GM12891 (cell line): Measurements from ENCODE around the gene SPATS2.
"Not testable (repeated sequence)": the region's sequence is repeated elsewhere in the genome, so short reads cannot be mapped to it uniquely, and the experiment has no call there.

Source experiments
- DNase-seq: peaks from one replicate; pipeline ENCODE4 v3.0.0; 2011; ENCODE audit warnings: low spot score; ENCODE audit not compliant: insufficient read length
- FAIRE-seq: peaks from 2 replicates; lab custom pipeline; 2011; peaks lifted over from hg19 to GRCh38; lab: Jason Lieb, UNC
- PAX5 ChIP-seq: IDR thresholded peaks from 2 replicates; pipeline ENCODE4 v1.6.1; 2011; ENCODE audit warnings: low read length, moderate library complexity, mild to moderate bottlenecking; ENCODE audit not compliant: insufficient read depth, severe bottlenecking
- POLR2A ChIP-seq: IDR thresholded peaks from 2 replicates; pipeline ENCODE4 v1.6.1; 2011; ENCODE audit warnings: low read depth, low read length, control low read depth
- POLR2AphosphoS5 ChIP-seq: IDR thresholded peaks from 2 replicates; pipeline ENCODE4 v1.6.1; 2011; ENCODE audit warnings: low read depth, low read length, control low read depth
- POU2F2 ChIP-seq: IDR thresholded peaks from 2 replicates; pipeline ENCODE4 v1.6.1; 2011; ENCODE audit warnings: low read depth, mild to moderate bottlenecking, control low read depth, low read length, moderate library complexity
- SPI1 ChIP-seq: IDR thresholded peaks from 2 replicates; pipeline ENCODE4 v1.6.1; 2011; ENCODE audit warnings: low read depth, low read length, control low read depth
- TAF1 ChIP-seq: IDR thresholded peaks from 2 replicates; pipeline ENCODE4 v1.6.1; 2011; ENCODE audit warnings: low read depth, low read length, control low read depth

The SPATS2 gene

DNA sequence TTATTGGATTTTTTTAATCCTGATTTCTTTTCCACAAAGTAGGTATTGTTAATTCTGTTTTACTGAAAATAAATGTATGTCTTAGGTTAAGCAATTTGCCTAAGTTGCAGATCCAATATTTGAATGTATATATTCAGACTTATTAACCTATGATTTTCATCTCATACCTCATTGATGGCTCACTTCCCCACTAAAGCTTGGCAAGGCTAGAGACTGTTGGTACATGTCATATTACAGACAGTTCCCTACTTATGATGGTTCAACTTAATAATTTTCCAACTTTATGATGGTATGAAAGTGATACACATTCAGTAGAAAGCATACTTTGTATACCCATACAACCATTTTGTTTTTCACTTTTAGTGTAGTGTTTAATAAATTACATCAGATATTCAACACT lies 138.4 kb downstream of the SPATS2 start:
- no peak for TF ChIP-seq POLR2AphosphoS5
- TF ChIP-seq SPI1: no peak
- no peak for FAIRE-seq
- DNase-seq: no peak

DNA sequence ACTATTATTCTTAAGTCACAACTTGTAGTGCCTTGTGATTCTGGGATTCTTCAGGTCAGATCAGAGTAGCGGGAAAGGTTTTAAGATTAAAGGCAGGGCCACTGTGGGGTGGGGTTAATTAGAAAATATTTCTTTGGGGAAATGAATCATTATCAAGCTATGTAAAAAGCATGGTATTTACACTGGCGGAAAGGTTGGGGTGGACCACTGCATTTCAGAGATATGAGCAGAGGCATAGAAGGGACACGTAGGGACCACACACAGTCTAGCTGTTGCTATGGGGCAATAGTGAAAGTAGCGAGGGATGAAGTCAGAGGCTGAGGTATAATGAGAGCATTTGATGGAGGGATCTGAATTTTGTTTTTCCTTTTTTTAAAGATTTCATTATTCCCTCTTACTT lies 139.9 kb downstream of the SPATS2 start:
- TF ChIP-seq TAF1 (no peak), POU2F2 (no peak), POLR2A (no peak), POLR2AphosphoS5 (no peak)
- DNase-seq (no peak), FAIRE-seq (no peak)

DNA sequence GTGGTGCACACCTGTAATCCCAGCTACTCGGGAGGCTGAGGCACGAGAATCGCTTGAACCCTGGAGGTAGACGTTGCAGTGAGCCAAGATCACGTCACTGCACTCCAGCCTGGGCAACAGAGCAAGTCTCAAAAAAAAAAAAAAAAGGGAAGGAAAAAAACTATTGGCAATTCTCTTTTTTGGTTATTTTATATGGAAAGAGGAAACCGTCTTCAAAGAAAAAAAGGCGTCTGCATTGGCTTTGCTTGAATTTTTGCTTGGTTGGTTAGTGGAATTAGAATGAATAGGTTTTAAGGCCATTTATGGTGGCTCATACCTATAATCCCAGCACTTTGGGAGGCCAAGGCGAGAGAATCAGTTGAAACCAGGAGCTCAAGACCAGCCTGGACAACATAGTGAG lies 142.4 kb downstream of the SPATS2 start:
- not testable (repeated sequence) for DNase-seq, FAIRE-seq

DNA sequence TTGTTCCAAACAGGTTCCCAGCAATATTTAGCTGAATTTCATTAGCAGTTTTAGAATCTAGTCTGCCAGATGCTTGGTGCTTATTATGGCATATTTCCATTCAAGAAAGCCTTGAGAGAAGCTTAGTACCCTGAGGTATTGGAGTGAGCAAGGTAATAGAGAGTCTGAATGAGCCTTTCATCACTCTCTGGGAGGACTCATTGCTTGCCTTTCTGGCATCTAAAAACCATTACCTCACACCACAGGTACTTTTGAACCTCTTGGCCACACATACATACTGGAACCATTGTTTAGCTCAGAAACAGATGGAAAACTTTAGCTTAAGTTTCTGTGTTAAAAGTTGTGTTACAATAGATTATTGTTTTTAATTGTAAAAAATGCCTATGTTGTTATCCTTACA lies 144.1 kb downstream of the SPATS2 start:
- no peak for DNase-seq
- FAIRE-seq: no peak
- no peak for TF ChIP-seq POLR2A
- TF ChIP-seq POU2F2: no peak
- TF ChIP-seq PAX5: no peak
- no peak for TF ChIP-seq POLR2AphosphoS5
- TF ChIP-seq TAF1: no peak
- no peak for TF ChIP-seq SPI1

DNA sequence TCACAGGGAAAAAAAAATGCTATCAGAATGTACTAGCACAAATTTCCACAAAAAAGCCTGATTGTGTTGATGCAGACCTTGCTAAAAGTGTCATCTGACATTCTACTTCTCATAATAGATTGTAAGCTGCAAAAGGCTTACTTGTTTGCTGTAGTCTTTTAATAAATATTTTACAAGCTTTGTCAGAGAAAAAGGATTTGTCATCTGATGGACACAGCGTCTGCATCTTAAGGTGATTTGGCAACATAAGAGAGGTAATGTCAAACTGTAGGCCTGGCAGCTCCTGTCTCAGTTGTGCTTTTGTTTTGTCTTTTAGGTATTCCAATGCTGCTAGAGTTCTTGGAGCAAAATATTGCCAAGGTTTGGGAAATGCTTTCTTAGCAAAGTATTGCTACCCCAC lies 145.3 kb downstream of the SPATS2 start:
- FAIRE-seq: no peak
- TF ChIP-seq POLR2A: no peak
- no peak for TF ChIP-seq SPI1
- TF ChIP-seq POLR2AphosphoS5: no peak
- TF ChIP-seq PAX5: no peak

DNA sequence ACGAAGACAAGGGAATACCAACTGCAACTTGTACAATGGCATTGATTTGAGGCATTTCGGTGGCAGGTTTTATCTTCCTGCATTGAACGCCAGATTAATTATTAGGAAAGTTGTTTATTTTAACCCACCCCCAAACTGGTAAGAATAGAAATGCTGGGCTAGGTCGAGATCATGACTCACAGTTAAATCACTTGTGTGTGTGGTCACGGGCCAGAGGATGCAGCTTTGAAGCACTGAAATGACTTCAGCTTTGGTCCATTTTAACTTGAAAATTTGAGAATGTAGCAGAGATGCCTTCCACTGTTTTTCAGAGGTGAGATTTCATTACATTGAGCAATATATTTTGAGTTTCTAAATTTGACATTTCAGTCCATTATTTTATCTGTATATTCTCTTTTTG lies 148.0 kb downstream of the SPATS2 start:
- no peak for DNase-seq
- FAIRE-seq: no peak
- TF ChIP-seq TAF1 (no peak), POLR2A (no peak), POLR2AphosphoS5 (no peak), POU2F2 (no peak), SPI1 (no peak), PAX5 (no peak)

More for the DNA sequence above, 145.3 kb downstream of the SPATS2 start:
- DNase-seq: no peak

DNA sequence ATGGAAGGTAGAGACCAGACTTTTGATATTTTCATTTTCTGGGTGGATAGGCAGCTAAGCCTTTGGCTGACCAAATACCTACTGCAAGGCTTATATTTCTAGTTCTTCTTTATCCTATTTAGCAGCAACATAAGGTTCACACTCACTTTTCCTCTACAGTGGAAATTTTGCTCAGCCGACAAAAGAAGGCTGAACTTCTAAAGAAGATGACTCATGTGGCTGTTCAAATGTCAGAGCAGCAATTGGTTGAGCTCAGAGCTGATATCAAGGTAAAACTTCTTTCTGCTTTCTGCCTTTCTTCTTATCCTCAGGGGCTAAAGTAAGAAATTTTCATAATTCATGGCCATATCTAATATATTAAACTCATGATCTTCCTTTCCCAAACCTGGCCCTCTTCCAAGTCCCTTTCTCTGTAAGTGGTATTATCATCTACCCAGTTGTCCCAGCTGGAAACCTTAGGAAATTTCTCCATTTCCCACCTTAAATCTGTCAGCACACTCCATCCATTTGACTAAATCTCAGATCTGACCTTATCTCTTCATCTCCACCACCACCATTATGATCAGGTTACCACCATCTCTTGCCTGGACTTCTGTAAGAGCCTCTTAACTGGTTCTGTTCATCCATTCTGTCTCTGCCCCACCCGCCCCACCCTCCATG lies 151.8 kb downstream of the SPATS2 start:
- FAIRE-seq (no peak), DNase-seq (no peak)
- no peak for TF ChIP-seq PAX5
- no peak for TF ChIP-seq SPI1
- no peak for TF ChIP-seq POLR2A
- TF ChIP-seq POLR2AphosphoS5: no peak
- TF ChIP-seq TAF1: no peak
- TF ChIP-seq POU2F2: no peak

DNA sequence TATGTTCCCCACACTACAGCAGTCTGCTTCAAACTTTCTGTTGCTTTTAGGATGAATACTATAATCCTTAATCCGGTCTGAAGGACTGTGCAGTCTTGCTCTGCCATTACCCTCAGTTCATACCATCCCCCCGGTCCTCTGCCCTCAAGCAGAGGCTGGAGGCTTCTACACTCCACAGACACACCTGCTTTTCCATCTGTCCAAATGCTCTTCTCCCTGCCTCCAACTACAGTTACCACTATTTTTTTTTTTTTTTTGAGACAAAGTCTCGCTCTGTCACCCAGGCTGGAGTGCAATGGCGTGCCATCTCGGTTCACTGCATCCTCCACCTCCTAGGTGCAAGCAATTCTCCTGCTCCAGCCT lies 152.3 kb downstream of the SPATS2 start:
- FAIRE-seq (no peak), DNase-seq (no peak)

DNA sequence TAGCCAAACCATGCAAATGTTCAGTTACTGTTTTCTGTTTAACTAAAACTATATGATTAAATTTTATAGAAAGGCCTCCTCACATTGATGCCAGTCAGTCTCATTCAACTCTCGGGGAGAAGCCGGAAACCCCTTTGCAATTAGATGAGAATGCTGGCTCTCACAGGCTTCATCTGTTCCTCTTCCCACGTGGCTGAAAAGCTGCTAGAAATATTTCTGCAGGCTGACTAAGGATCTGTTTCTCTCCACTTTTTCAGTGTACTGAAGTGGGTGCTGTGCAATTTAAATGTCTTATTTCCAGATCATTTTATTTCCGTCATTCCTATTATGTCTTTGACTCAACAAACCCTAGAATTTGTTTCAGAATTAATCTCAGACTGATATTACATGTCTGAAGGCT lies 154.1 kb downstream of the SPATS2 start:
- FAIRE-seq (no peak), DNase-seq (no peak)
- TF ChIP-seq PAX5: no peak

More for the DNA sequence above, 152.3 kb downstream of the SPATS2 start:
- no peak for TF ChIP-seq POLR2AphosphoS5
- TF ChIP-seq SPI1: no peak
- TF ChIP-seq PAX5: no peak
- no peak for TF ChIP-seq POU2F2
- no peak for TF ChIP-seq TAF1
- TF ChIP-seq POLR2A: no peak

DNA sequence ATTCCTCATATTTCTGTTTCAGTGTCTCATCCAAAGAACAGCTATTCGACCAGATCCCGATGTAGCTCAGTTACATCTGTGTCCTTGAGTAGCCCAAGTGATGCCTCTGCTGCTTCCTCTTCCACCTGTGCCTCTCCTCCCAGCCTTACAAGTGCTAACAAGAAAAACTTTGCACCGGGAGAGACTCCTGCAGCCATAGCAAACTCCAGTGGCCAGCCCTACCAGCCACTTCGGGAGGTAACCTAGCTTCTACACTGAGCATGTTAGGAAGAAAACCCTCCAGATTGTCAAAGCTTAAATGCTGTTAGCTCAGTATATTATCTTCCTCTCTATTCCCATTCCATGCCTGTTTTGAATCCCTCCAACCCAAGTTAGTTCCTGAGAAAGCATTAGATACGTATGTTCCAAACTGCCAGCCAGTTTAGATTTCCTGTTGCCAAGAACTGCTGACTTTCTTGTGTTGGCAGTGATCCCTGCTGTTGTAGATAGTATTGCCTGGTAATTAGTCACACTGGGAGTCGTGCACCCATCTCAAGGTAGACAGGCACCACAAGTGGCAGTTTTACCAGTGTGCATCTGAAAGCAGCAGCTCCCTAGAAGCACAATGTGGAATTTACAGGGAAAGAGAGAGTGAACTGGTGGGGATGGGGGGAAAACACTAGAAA lies 157.5 kb downstream of the SPATS2 start:
- no peak for DNase-seq
- TF ChIP-seq POU2F2 (no peak), SPI1 (no peak), TAF1 (no peak), PAX5 (no peak), POLR2AphosphoS5 (no peak), POLR2A (no peak)
- no peak for FAIRE-seq
